Left lung (tissue), 10 donors: ENCODE measurements around the gene ZNF662. TPM values are rescaled to one million over a fixed set of nuclear protein-coding genes. Genes with fewer than 3 reads are reported as not detected.
A peak's percentile ranks its signal among the peaks of the same experiment; 100 is the strongest.

ENCODE experiments used
- ATAC-seq: fragments of 200-7000 bp; cut with Tn5 transposase; one replicate; pipeline ENCODE4 v1.9.1; 2020; ENCODE audit warnings: moderate library complexity
- DNase-seq, 4 donors: peaks; one replicate each; pipeline ENCODE4 v3.0.0-alpha.2; 2013 to 2020
- H3K27ac ChIP-seq, 2 donors: fragments of 200-600 bp; sonication (generic) in 1 of 2; one replicate each; pipeline versions ENCODE4 v1.5.0 to v1.8.0; 2020 to 2021
- H3K27me3 ChIP-seq, 2 donors: fragments of 200-600 bp; sonication (generic) in 1 of 2; one replicate each; pipeline versions ENCODE4 v1.5.0 to v1.8.0; 2020 to 2021
- H3K36me3 ChIP-seq, 2 donors: fragments of 200-600 bp; sonication (generic) in 1 of 2; one replicate each; pipeline versions ENCODE4 v1.5.0 to v1.8.0; 2020 to 2021
- H3K4me1 ChIP-seq, 2 donors: fragments of 200-600 bp; one replicate each; pipeline ENCODE4 v1.8.0; 2021
- H3K4me3 ChIP-seq, 2 donors: fragments of 200-600 bp; sonication (generic) in 1 of 2; one replicate each; pipeline versions ENCODE4 v1.5.0 to v1.8.0; 2020 to 2021; ENCODE audit warnings: mild to moderate bottlenecking in 1 of 2
- H3K9me3 ChIP-seq, 2 donors: fragments of 200-600 bp; sonication (generic) in 1 of 2; one replicate each; pipeline versions ENCODE4 v1.5.0 to v1.8.0; 2020 to 2021
- intact Hi-C, 2 donors: fragments of 100-400 bp; cut with DNase I; formaldehyde crosslinking; loops; one replicate each; pipeline versions ENCODE4 v1.11.2 to v1.14.2; 2022
- polyA plus RNA-seq, 6 donors: library from polyadenylated mRNA; unstranded; fragments of 120-200 nt; gene quantifications; one replicate each; pipeline ENCODE4 v1.2.1, GENCODE V29; 2013; ENCODE audit not compliant: insufficient read length in 6 of 6
- total RNA-seq, 2 donors: library from RNA; stranded (reverse); fragmentation: NEBNext Ultra II Directional; extraction: Animal tissue kit (Norgen Biotek cat#: 25700); gene quantifications; one replicate each; pipeline ENCODE4 v1.2.1, GENCODE V29; 2021
- TF ChIP-seq, protein P1 (sequence below), 2 donors: fragments of 200-600 bp; sonication (generic) in 1 of 2; IDR thresholded peaks; one replicate each; pipeline versions ENCODE4 v1.5.0 to v1.8.0; 2021; ENCODE audit warnings: antibody characterized with exemption in 2 of 2
- donor health status: DM: no; HTN: yes; CAD: no.
- donor health status: DM: no; HTN: no; CAD: no.

ZNF662 gene
- total and polyA plus RNA-seq, 8 donors = 6.7 to 58.6 (median 48.0) TPM

GRCh38 chr3:42904076-42904475 lies 1.9 kb upstream of the ZNF662 start:
- no peak for DNase-seq
- H3K27ac ChIP-seq = no peak overlapping the region

DNA sequence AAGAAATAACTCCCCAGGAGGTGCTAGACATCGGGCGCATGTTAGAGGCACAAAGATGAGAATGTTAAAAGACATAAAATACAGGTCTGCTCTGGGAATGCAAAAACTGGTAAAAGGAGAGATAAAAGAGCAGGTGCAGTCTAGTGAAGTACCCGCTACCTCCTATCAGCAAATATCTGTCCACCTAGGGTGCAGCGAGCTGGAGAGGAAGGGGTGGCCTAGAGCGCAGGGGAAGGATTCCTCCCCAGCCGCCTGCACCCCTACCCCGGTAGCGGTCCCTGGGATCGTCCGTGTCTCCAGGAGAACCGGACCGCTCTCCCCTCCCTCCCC lies 237 bp upstream of the ZNF662 start:
- Histone ChIP-seq H3K4me1 (peaks cover 0 to 15% of the 10 kb centered on the region in 2 donors), H3K9me3 (peaks cover 0 to 5% of the 10 kb centered on the region in 2 donors), H3K27me3 (peaks cover 0 to 16% of the 10 kb centered on the region in 2 donors), H3K4me3 (peak overlapping the region; percentile 52 to 71), H3K36me3 (peaks cover 0 to 12% of the 10 kb centered on the region in 2 donors), H3K27ac (peak overlapping the region in 1 of 2 donors; percentile 50)
- DNase-seq (no peak), ATAC-seq (no peak)
- TF ChIP-seq, protein P1, sequence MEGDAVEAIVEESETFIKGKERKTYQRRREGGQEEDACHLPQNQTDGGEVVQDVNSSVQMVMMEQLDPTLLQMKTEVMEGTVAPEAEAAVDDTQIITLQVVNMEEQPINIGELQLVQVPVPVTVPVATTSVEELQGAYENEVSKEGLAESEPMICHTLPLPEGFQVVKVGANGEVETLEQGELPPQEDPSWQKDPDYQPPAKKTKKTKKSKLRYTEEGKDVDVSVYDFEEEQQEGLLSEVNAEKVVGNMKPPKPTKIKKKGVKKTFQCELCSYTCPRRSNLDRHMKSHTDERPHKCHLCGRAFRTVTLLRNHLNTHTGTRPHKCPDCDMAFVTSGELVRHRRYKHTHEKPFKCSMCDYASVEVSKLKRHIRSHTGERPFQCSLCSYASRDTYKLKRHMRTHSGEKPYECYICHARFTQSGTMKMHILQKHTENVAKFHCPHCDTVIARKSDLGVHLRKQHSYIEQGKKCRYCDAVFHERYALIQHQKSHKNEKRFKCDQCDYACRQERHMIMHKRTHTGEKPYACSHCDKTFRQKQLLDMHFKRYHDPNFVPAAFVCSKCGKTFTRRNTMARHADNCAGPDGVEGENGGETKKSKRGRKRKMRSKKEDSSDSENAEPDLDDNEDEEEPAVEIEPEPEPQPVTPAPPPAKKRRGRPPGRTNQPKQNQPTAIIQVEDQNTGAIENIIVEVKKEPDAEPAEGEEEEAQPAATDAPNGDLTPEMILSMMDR (IDR thresholded peaks at IDR 0.05) = no peak
- intact Hi-C loops = no loop called here

More at GRCh38 chr3:42904076-42904475, 1.9 kb upstream of the ZNF662 start:
- no peaks in the 10 kb centered on the region for H3K9me3 ChIP-seq
- H3K4me3 ChIP-seq = no peak overlapping the region
- no peak for ATAC-seq
- no peaks in the 10 kb centered on the region for H3K36me3 ChIP-seq
- peaks cover 0 to 15% of the 10 kb centered on the region in 2 donors for H3K4me1 ChIP-seq
- peaks cover 0 to 16% of the 10 kb centered on the region in 2 donors for H3K27me3 ChIP-seq
- TF ChIP-seq, protein P1 (IDR thresholded peaks at IDR 0.05) = no peak
- intact Hi-C loops = no loop called here

DNA sequence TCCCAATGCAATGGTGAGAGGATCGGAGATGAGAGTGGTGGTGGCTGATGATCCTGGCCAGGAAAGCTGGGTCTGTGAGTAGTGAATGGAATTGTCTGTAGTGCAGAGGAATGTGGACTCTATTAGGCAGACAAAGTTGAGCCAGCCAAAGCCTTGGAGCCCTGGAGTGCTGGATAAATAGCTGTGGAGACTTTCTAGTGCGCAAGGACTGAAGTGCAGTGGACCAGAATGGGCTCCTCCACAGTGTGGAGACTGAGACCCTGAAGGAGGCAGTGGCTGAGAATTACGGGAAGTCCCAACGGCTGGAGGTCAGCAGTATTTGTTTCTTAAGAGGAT lies 874 bp downstream of the ZNF662 start:
- peaks cover 0 to 15% of the 10 kb centered on the region in 2 donors for H3K4me1 ChIP-seq
- intact Hi-C loops = no loop called here
- peaks cover 0 to 16% of the 10 kb centered on the region in 2 donors for H3K27me3 ChIP-seq
- H3K36me3 ChIP-seq = peaks cover 0 to 23% of the 10 kb centered on the region in 2 donors
- H3K9me3 ChIP-seq = peaks cover 0 to 14% of the 10 kb centered on the region in 2 donors
- TF ChIP-seq, protein P1 (IDR thresholded peaks at IDR 0.05) = no peak
- no peak overlapping the region for H3K27ac ChIP-seq
- H3K4me3 ChIP-seq = peak overlapping the region; percentile 52 to 71
- DNase-seq = peak in 1 of 4 donors; percentile 17
- peak; percentile 21 for ATAC-seq

GRCh38 chr3:42908675-42909074 lies 2.7 kb downstream of the ZNF662 start:
- peaks cover 0 to 34% of the 10 kb centered on the region in 2 donors for H3K36me3 ChIP-seq
- no peak for ATAC-seq
- no peak overlapping the region for H3K27ac ChIP-seq
- intact Hi-C loops = no loop called here
- peaks cover 0 to 26% of the 10 kb centered on the region in 2 donors for H3K9me3 ChIP-seq
- peaks cover 0 to 16% of the 10 kb centered on the region in 2 donors for H3K27me3 ChIP-seq
- TF ChIP-seq, protein P1 (IDR thresholded peaks at IDR 0.05) = no peak
- no peak overlapping the region for H3K4me3 ChIP-seq
- DNase-seq = no peak
- H3K4me1 ChIP-seq = peaks cover 0 to 15% of the 10 kb centered on the region in 2 donors

GRCh38 chr3:42911551-42911950 lies 5.6 kb downstream of the ZNF662 start:
- Histone ChIP-seq H3K4me1 (peaks cover 0 to 5% of the 10 kb centered on the region in 2 donors), H3K9me3 (peaks cover 12 to 55% of the 10 kb centered on the region in 2 donors), H3K36me3 (peaks cover 0 to 51% of the 10 kb centered on the region in 2 donors), H3K4me3 (no peak overlapping the region), H3K27me3 (peaks cover 0 to 4% of the 10 kb centered on the region in 2 donors), H3K27ac (no peak overlapping the region)
- TF ChIP-seq, protein P1 (IDR thresholded peaks at IDR 0.05) = no peak
- intact Hi-C loops = no loop called here
- no peak for DNase-seq
- no peak for ATAC-seq
